ENCODE measurements around the gene LZTS2. TPM values are rescaled to one million over a fixed set of nuclear protein-coding genes. Genes with fewer than 3 reads are reported as not detected.

The LZTS2 gene
- total RNA-seq, 1 experiment from 2014 or later = 58.3 TPM

- H2AFZ ChIP-seq (ENCODE audit: low read length) = peak overlapping the region; percentile 61; the same call in 1 of the 2 replicates
- BruUV-seq (replicated peaks) = no TSS peak
- no peaks in the 10 kb centered on the region for H3K27me3 ChIP-seq (ENCODE audit: low read length)
- intact Hi-C loops (cut with micrococcal nuclease) = no loop called here
- no peaks in the 10 kb centered on the region for H3K79me2 ChIP-seq (ENCODE audit: low read length)
- ATAC-seq (no peak), DNase-seq (no peak)
- H3K36me3 ChIP-seq (ENCODE audit: low read depth, low read length) = no peaks in the 10 kb centered on the region
- H4K20me1 ChIP-seq (ENCODE audit: low read length) = no peaks in the 10 kb centered on the region
- POLR2A ChIA-PET (ENCODE audit: unreplicated experiment) = no interaction called here
- H3K9me3 ChIP-seq (ENCODE audit: low read length) = no peaks in the 10 kb centered on the region
- H3K4me1 ChIP-seq (ENCODE audit: insufficient read depth, low read length) = peaks cover 17% of the 10 kb centered on the region
- no peak overlapping the region for H3K4me2 ChIP-seq (ENCODE audit: low read length)
- CTCF ChIA-PET = no interaction called here
- no peak overlapping the region for H3K9ac ChIP-seq (ENCODE audit: low read length)
- TF ChIP-seq EZH2phosphoT487 (IDR thresholded peaks at IDR 0.05; ENCODE audit: borderline replicate concordance, low read length) = no peak
- TF ChIP-seq, protein P1, sequence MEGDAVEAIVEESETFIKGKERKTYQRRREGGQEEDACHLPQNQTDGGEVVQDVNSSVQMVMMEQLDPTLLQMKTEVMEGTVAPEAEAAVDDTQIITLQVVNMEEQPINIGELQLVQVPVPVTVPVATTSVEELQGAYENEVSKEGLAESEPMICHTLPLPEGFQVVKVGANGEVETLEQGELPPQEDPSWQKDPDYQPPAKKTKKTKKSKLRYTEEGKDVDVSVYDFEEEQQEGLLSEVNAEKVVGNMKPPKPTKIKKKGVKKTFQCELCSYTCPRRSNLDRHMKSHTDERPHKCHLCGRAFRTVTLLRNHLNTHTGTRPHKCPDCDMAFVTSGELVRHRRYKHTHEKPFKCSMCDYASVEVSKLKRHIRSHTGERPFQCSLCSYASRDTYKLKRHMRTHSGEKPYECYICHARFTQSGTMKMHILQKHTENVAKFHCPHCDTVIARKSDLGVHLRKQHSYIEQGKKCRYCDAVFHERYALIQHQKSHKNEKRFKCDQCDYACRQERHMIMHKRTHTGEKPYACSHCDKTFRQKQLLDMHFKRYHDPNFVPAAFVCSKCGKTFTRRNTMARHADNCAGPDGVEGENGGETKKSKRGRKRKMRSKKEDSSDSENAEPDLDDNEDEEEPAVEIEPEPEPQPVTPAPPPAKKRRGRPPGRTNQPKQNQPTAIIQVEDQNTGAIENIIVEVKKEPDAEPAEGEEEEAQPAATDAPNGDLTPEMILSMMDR (conservative IDR thresholded peaks at IDR 0.05; ENCODE audit: low read depth, low read length) = no peak
- TF ChIP-seq EZH2 (IDR thresholded peaks at IDR 0.05; ENCODE audit: low read length, unreplicated experiment) = no peak
- H3K27ac ChIP-seq (ENCODE audit: low read length) = no peak overlapping the region
- no peak overlapping the region for H3K4me3 ChIP-seq (ENCODE audit: low read length)
- no peaks in the 10 kb centered on the region for H3F3A ChIP-seq (ENCODE audit: low read length, unreplicated experiment)
- H3K9me2 ChIP-seq (replicated peaks; ENCODE audit: low read length) = no peaks in the 10 kb centered on the region
Observed at GRCh38 chr10:101018118-101018599, 18.6 kb downstream of the LZTS2 start.

GRCh38 chr10:101018600-101019439, 19.2 kb downstream of the LZTS2 start:
- H3K9me2 ChIP-seq (replicated peaks; ENCODE audit: low read length) = no peaks in the 10 kb centered on the region
- H3K27me3 ChIP-seq (ENCODE audit: low read length) = no peaks in the 10 kb centered on the region
- BruUV-seq (replicated peaks) = no TSS peak
- no peaks in the 10 kb centered on the region for H4K20me1 ChIP-seq (ENCODE audit: low read length)
- peak overlapping the region; percentile 44; the same call in 1 of the 2 replicates for H3K4me2 ChIP-seq (ENCODE audit: low read length)
- no peak overlapping the region for H3K4me3 ChIP-seq (ENCODE audit: low read length)
- no peaks in the 10 kb centered on the region for H3K36me3 ChIP-seq (ENCODE audit: low read depth, low read length)
- H2AFZ ChIP-seq (ENCODE audit: low read length) = peak overlapping the region; percentile 61
- H3F3A ChIP-seq (ENCODE audit: low read length, unreplicated experiment) = no peaks in the 10 kb centered on the region
- peak; percentile 77 for DNase-seq
- ChIA-PET CTCF (interaction anchor here (0.5 to 0.6 kb wide), 2 partner anchors 36 to 72 kb away, joined by 3 read pairs; no protein-coding TSS in a partner anchor), POLR2A (ENCODE audit: unreplicated experiment) (no interaction called here)
- no peak overlapping the region for H3K9ac ChIP-seq (ENCODE audit: low read length)
- TF ChIP-seq EZH2phosphoT487 (IDR thresholded peaks at IDR 0.05; ENCODE audit: borderline replicate concordance, low read length) = no peak
- TF ChIP-seq, protein P1 (conservative IDR thresholded peaks at IDR 0.05; ENCODE audit: low read depth, low read length) = peak; percentile 74
- TF ChIP-seq EZH2 (IDR thresholded peaks at IDR 0.05; ENCODE audit: low read length, unreplicated experiment) = no peak
- no peaks in the 10 kb centered on the region for H3K79me2 ChIP-seq (ENCODE audit: low read length)
- peaks cover 12% of the 10 kb centered on the region for H3K4me1 ChIP-seq (ENCODE audit: insufficient read depth, low read length)
- ATAC-seq = peak; percentile 76
- intact Hi-C loops (cut with micrococcal nuclease) = no loop called here
- H3K27ac ChIP-seq (ENCODE audit: low read length) = no peak overlapping the region
- no peaks in the 10 kb centered on the region for H3K9me3 ChIP-seq (ENCODE audit: low read length)

- no peaks in the 10 kb centered on the region for H3K9me3 ChIP-seq (ENCODE audit: low read length)
- POLR2A ChIA-PET (ENCODE audit: unreplicated experiment) = no interaction called here
- H4K20me1 ChIP-seq (ENCODE audit: low read length) = no peaks in the 10 kb centered on the region
- no peaks in the 10 kb centered on the region for H3K36me3 ChIP-seq (ENCODE audit: low read depth, low read length)
- TF ChIP-seq, protein P1 (conservative IDR thresholded peaks at IDR 0.05; ENCODE audit: low read depth, low read length) = no peak
- no peak for TF ChIP-seq EZH2phosphoT487 (IDR thresholded peaks at IDR 0.05; ENCODE audit: borderline replicate concordance, low read length)
- no peak for TF ChIP-seq EZH2 (IDR thresholded peaks at IDR 0.05; ENCODE audit: low read length, unreplicated experiment)
- CTCF ChIA-PET = interaction anchor here (0.5 to 0.6 kb wide), 2 partner anchors 36 to 72 kb away, joined by 3 read pairs; no protein-coding TSS in a partner anchor
- DNase-seq (no peak), ATAC-seq (no peak)
- no peaks in the 10 kb centered on the region for H3K9me2 ChIP-seq (replicated peaks; ENCODE audit: low read length)
- no peaks in the 10 kb centered on the region for H3F3A ChIP-seq (ENCODE audit: low read length, unreplicated experiment)
- H3K4me2 ChIP-seq (ENCODE audit: low read length) = peak overlapping the region; percentile 44; the same call in 1 of the 2 replicates
- H3K27ac ChIP-seq (ENCODE audit: low read length) = no peak overlapping the region
- no peak overlapping the region for H3K9ac ChIP-seq (ENCODE audit: low read length)
- intact Hi-C loops (cut with micrococcal nuclease) = no loop called here
- H3K27me3 ChIP-seq (ENCODE audit: low read length) = no peaks in the 10 kb centered on the region
- H2AFZ ChIP-seq (ENCODE audit: low read length) = no peak overlapping the region
- H3K79me2 ChIP-seq (ENCODE audit: low read length) = no peaks in the 10 kb centered on the region
- no peak overlapping the region for H3K4me3 ChIP-seq (ENCODE audit: low read length)
- no TSS peak for BruUV-seq (replicated peaks)
- peaks cover 12% of the 10 kb centered on the region for H3K4me1 ChIP-seq (ENCODE audit: insufficient read depth, low read length)
Observed at GRCh38 chr10:101019440-101019703, 19.8 kb downstream of the LZTS2 start.

Measured in PC-3 (cell line).